GM18909 (cell line): ENCODE measurements around the gene WHRN.

ENCODE experiments used
- ATAC-seq: cut with Tn5 transposase; IDR thresholded peaks from one replicate; pipeline ENCODE4 v1.9.1; 2021; ENCODE audit warnings: mild to moderate bottlenecking; ENCODE audit not compliant: unreplicated experiment, poor library complexity

The WHRN gene

GRCh38 chr9:114371343-114371944 lies 133.8 kb downstream of the WHRN start:
- ATAC-seq: no peak

GRCh38 chr9:114370968-114371320 lies 134.3 kb downstream of the WHRN start:
- ATAC-seq: no peak

DNA sequence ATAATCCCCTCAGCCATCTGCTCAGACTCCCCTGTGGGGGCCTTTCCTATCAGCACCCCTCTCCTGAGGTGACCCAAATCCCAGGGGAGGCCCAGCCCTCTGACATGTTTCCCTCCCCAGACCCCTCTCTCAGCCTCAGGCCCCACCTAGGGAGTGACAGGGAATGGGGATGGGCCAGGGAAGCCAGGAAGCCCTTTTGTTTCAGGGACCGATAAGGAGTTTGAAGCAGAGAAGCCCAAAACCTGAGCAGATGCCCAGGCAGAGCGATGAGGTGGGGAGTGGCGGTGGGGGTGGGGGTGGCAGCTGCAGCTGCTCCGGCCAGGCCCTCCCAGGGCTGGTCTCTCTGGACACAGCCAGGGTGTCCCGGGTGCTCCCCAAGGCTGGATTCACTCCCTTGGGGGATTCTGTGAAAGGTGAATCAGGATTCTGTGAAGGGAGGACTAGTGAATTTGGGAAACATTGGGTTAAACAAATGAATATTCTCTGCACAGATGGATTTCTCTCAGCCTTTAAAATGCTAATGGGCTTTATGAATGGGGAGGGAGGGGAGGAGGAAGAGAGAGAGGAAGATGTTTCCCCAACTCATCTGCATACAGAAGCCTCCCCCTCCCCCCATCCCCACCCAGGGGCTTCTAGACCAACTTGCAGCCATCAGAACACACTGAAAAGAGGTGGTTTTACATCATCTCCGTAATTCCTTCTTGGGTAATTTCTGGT lies 134.9 kb downstream of the WHRN start:
- ATAC-seq: no peak

- no peak for ATAC-seq
Observed at GRCh38 chr9:114369216-114370130, 135.8 kb downstream of the WHRN start.

GRCh38 chr9:114367772-114368569 lies 137.3 kb downstream of the WHRN start:
- ATAC-seq: no peak

DNA sequence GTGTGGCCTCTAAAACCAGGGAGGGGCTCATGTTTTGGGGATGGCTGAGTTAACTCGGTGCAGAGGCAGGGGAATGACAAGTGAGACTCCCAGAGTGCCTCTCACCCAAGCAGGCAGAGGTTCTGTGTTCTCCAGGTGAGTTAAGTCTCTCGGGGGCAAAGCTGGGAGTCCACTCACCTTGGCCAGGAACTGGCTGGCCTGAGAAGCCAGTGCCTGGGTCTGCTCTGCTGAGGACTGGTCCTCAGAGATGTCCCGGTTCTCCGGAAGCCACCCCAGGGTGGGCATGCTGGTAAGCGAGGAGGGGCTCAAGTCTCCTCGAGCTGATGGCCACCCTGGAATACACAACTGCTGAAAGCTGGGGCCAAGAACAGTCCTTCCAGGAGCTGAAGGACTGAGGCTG lies 137.9 kb downstream of the WHRN start:
- ATAC-seq: no peak

DNA sequence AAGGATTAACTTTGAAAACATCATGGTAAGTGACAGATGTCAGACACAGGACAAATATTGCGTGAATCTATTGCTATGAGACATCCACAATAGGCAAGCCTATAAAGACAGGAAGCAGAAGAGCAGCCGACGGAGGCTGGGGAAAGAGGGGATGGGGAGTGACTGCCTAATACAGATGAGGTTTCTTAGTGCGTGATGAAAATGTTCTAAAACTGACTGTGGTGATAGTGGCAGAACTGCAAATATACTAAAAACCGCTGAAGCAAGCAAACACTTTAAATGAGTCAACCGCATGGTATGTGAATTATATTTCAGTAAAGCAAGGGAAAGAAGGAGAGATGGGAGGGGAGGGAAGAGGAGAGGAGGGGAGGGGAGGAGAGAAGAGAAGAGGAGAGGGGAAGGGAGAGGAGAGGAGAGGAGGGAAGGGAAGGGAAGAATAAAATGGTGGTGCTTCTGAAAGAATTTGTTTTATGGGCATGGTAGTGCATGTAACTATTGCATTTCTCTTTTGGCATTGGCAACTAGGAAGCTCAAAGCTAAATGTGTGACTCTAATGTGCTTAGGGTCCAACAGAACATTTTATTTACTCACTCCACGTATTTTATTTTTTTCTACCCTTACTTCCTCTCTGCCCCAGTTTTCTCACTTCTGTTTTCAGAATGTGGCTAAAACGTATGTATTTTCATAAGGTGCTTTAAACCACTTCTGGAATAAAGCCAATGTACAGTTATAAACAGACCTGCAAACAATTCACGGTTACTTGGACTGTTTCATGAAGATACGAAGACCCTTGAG lies 138.7 kb downstream of the WHRN start:
- peak; percentile 50 for ATAC-seq

DNA sequence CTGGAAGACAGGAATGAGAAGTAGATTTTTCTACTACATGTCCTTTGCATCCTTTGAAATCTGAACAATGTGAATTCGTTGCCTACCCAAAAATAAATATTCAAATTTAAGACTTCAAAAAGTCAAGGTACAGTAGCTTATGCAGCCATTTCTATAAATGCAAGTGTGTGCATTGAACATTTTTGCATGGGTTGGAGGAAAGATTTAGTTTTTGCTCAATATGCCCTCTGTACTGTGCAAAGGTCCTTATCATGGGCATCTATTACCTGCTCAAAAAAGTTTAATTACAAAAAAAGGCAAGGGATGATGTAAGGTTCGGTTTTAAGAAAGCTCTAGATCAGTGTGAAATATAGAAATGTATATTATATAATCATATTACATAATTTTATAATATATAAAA lies 140.1 kb downstream of the WHRN start:
- ATAC-seq: no peak

- no peak for ATAC-seq
Observed at GRCh38 chr9:114364134-114365041, 140.9 kb downstream of the WHRN start.

- no peak for ATAC-seq
Observed at GRCh38 chr9:114363424-114363823, 141.8 kb downstream of the WHRN start.

DNA sequence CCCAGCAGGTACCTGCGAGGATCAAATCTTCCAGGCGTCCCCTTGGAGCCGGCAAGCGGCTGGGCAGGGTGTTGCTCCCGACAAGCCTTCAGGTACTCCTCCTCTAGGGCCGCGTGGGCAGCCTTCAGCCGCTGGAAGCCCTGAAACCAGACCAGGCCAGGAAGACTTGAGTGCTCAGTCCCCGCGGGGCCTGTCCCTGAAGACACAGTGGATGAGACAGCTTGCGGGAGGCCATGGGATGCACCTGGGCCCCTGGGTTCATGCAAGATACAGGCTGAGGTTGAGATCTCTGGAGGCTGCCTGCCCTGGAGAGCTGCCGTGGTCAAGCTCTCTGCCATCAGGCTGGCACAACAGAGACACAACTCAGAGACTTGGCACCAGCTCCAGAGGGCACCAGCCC lies 142.9 kb downstream of the WHRN start:
- no peak for ATAC-seq

DNA sequence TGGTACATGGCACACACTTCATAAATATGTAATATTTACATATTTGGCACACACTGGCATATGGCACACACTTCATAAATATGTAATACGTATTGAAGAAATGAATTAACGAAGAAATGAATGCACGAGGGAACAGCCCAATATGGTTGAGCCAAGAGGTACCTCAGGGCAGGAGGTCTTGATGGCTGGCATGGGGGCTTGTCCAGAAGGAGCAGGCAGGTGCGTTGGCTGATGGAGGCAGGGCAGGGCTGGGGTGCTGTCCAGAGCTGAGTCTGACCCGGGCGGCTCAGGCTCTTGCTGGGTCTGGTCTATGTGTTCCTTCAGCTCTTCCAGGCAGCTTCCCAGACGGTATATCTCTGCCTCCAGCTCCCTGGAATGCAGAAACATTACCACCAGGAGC lies 143.7 kb downstream of the WHRN start:
- no peak for ATAC-seq

DNA sequence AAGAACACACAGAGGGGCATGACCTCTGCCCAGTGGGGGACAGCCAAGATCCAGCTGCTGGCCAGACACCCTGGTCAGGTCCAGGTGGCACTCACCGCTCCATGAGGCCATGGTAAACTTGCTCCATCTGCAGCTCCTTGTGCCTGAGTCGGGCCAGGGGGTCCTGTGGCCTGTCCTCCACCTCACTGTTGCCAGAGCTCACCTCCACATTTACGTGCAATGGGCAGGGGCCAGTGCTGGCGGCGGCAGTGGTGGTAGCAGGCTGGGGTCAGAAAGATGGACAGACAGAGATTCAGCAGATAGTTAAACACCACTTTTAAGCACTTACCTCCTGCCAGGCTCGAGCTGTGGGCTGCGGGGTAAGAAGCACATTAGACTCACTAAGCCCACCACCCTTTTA lies 145.5 kb downstream of the WHRN start:
- ATAC-seq: no peak

- no peak for ATAC-seq
Observed at GRCh38 chr9:114357911-114358328, 147.4 kb downstream of the WHRN start.

GRCh38 chr9:114357360-114357759 lies 147.9 kb downstream of the WHRN start:
- ATAC-seq: no peak

DNA sequence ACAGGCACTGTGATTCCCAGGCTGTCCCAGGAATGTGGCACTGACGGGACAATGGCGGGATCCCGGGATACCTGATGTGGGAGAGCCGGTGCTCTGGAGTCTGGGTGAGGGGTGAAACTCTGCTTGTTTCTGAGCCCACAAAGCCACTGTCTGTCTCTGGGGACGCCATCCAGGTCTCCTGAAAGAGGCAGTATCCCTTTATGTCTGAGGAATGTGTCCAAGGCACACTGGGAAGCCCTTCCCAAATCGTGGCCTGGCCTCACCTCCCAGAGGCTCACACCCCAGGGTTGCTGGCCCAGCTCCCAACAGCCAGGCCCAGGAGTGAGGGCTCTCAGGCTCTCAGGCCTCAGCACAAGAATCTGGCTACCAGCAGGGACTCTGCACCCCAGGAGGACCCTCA lies 148.5 kb downstream of the WHRN start:
- no peak for ATAC-seq

- ATAC-seq: no peak
Observed at GRCh38 chr9:114355821-114356220, 149.5 kb downstream of the WHRN start.
